Fibroblast of mammary gland (primary cell): ENCODE data around the gene CRADD.
A peak's percentile ranks its signal among the peaks of the same experiment; 100 is the strongest.

Experiments
- DNase-seq: peaks from one replicate; pipeline ENCODE4 v3.0.0-alpha.2; 2010; ENCODE audit warnings: low read depth
- H3K4me3 ChIP-seq: 2 replicates; pipeline ENCODE4 v1.5.1; 2011; ENCODE audit warnings: low read depth, mild to moderate bottlenecking, low read length, moderate library complexity; ENCODE audit not compliant: control insufficient read depth
- TF ChIP-seq, protein P1 (sequence below): conservative IDR thresholded peaks from 2 replicates; pipeline ENCODE4 v1.5.1; 2011; ENCODE audit warnings: low read depth, low read length, inconsistent platforms; ENCODE audit not compliant: control insufficient read depth, insufficient read depth

The CRADD gene

DNA sequence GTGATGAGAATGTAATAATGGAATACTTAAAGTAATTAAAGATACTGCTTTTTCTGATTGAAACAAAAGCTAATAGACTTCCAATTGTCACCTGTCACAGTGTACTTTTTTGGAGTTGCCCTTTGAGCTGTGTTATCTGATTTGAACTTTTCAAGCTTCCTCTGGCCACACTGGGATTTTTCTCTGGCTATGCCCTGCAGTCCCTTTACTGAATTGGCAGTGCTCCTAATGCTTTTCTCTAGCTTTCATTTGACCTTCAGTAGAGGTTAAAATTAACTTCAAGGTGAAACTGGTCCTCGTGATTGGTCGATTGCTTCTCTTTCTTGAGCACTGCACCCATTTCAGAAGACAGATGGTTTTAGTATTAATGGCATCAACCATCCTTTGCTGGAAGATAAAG is 89.2 kb downstream of the CRADD start:
- no peak for DNase-seq
- H3K4me3 ChIP-seq: no peak overlapping the region
- TF ChIP-seq, protein P1, sequence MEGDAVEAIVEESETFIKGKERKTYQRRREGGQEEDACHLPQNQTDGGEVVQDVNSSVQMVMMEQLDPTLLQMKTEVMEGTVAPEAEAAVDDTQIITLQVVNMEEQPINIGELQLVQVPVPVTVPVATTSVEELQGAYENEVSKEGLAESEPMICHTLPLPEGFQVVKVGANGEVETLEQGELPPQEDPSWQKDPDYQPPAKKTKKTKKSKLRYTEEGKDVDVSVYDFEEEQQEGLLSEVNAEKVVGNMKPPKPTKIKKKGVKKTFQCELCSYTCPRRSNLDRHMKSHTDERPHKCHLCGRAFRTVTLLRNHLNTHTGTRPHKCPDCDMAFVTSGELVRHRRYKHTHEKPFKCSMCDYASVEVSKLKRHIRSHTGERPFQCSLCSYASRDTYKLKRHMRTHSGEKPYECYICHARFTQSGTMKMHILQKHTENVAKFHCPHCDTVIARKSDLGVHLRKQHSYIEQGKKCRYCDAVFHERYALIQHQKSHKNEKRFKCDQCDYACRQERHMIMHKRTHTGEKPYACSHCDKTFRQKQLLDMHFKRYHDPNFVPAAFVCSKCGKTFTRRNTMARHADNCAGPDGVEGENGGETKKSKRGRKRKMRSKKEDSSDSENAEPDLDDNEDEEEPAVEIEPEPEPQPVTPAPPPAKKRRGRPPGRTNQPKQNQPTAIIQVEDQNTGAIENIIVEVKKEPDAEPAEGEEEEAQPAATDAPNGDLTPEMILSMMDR: no peak

DNA sequence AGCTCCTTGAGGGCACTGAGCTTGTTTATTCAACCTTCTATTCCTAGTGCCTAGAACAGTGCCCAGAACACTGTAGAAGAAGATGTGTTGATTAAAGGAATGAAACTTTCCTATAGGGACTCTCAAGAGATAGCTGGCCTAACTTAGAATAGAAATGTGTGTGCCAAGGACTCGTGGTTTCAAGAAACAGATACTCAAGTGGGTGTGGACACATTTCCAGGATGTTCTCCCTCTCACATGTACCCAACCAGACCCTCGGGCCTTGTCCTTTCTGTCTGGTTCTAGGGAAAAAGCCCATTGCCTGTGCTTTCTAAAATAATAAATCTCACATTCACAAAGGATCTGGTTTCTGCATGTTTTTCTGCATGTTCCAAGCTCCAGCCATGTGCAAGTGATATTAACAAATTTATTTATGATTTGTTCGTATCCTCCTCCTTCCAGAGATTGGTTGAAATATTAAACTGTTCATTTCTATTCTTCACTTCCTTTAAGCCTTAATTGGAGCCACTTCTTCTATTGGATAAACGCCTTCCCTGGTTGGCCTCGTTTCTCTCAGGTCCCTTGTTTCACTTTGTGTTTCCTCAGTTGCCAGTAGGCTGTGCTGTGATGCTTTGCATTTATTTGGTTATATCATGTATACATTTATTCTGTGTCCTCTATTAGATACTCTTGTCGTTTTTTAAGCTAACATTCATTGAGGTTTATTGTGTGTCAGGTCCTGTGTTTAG is 89.8 kb downstream of the CRADD start:
- no peak overlapping the region for H3K4me3 ChIP-seq
- TF ChIP-seq, protein P1: peak; percentile 79
- peak; percentile 86 for DNase-seq

DNA sequence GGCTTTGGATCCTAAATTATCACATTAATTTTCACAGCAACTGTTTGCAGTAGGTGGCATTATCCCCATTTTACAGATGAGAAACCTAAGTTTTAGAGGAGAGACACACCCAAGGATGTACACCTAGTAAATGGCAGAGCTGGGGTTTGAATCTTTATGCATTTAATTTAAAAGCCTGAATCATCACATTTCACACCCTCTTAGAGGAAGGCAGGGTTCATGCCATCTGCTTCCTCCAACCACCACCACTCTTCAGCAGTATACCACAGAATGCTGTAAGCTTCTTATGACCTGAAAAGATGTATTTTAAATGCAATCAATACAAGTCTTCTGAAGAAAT is 90.3 kb downstream of the CRADD start:
- TF ChIP-seq, protein P1: no peak
- DNase-seq: no peak
- no peak overlapping the region for H3K4me3 ChIP-seq

DNA sequence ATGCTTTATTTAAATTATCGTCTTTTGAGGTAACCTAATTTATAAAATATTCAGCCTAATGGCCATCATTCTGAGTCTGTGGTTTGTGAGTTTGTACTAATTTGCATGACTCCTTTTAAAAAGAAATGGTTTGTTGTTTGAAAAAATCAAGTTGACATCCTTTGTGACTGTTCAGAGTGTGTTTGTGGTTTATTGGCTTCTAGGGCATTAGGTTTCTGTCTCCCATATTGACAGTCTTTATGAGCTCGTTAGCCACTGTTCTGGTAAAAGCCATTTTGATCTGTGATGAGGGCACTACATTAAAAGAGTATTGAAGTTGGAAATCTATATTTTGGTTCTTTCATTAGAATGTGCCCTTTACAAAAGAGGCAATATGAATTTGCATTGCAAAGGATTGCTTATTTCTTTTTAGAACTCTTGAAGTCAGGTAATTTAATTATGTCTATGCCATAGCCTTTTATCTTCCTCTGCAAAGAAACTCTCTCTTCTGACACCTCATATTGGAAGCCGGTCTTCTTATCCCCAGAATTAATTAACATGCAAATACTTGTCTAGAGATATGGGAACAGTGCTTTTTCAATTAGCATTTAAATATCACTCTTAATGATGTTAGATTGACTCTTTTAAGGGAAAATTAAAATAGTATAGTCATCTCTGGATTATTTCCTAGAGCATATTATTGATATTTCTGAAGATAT is 95.0 kb downstream of the CRADD start:
- H3K4me3 ChIP-seq: no peak overlapping the region
- TF ChIP-seq, protein P1: no peak
- no peak for DNase-seq

DNA sequence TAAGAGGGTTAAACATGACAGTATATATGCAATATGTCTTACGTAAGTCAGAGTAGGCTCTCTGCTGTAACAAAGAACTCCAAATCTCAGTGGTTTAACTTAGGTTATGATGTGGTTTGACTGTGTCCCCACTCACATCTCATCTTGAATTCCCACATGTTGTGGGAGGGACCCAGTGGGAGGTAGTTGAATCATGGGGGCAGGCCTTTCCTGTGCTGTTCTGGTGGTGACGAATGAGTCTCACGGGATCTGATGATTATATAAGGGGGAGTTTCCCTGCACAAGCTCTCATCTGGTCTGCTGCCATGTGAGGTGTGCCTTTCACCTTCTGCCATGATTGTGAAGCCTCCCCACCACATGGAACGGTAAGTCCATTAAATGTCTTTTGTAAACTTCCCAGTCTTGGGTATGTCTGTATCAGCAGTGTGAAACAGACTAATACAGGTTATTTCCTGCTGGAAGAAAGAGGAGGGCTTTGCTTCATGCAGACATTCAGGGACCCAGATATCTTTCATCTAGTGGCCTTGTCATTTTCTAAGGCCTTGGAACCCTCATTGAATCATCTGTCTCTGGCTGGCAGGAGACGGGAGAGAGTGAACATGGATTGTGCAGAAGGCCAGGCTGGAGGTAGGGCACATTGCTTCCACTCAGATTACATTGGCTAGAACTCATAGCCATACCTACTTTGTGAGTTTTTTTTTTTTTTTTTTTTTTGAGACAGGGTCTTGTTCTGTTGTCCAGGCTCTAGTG is 96.1 kb downstream of the CRADD start:
- peak; percentile 93 for DNase-seq
- TF ChIP-seq, protein P1: no peak
- H3K4me3 ChIP-seq: no peak overlapping the region

DNA sequence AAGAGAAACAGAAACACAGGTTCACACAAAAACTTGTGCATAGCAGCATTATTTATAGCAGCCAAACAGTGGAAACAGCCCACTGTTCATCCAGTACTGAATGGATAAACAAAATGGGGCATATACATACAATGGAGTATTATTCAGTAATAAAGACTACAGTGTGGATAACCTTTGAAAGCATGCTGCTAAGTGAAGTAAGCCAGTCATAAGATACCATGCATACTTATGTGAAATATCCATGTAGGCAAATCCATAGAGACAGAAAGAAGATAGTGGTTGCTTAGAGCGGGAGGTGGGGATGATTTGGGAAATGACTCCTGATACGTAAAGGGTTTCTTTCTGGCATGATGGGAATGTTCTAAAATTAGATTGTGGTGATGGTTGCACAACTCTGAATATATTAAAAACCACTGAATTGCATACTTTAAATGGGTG is 99.4 kb downstream of the CRADD start:
- TF ChIP-seq, protein P1: no peak
- H3K4me3 ChIP-seq: no peak overlapping the region
- DNase-seq: peak; percentile 93
